HCT116 (cell line): Measurements from ENCODE around the gene ANO3. TPM values are rescaled to one million over a fixed set of nuclear protein-coding genes. Genes with fewer than 3 reads are reported as not detected.

ENCODE experiments used
- ATAC-seq: fragments of 200-7000 bp; cut with Tn5 transposase; 2 replicates; pipeline ENCODE4 v1.9.1; 2020; ENCODE audit warnings: mild to moderate bottlenecking, moderate library complexity
- BruUV-seq: library from RNA; stranded (reverse); fragments of 400-500 nt; replicated peaks from 2 replicates; lab custom pipeline; 2021; lab: Mats Ljungman, UMichigan
- CTCF ChIA-PET: fragments of 300-600 bp; sonication (Branson Sonifier 250); formaldehyde crosslinking; loops from one replicate; lab custom pipeline; 2021; ENCODE audit warnings: antibody characterized with exemption; lab: Charles Lee
- POLR2A ChIA-PET: fragments of 300-600, 350-600 bp; sonication (Branson Sonifier 250); formaldehyde crosslinking; loops from one replicate; lab custom pipeline; 2021; ENCODE audit warnings: antibody characterized with exemption; lab: Charles Lee
- RAD21 ChIA-PET, 2 experiments: fragments of 300-600 bp; sonication (Branson Sonifier 250); formaldehyde crosslinking; loops; one replicate each; lab custom pipeline; 2023; ENCODE audit warnings: low total read pairs in 2 of 2; ENCODE audit not compliant: uncharacterized antibody in 2 of 2, unreplicated experiment in 2 of 2, low non-redundant PET in 1 of 2; lab: Charles Lee
- DNase-seq: peaks from one replicate; pipeline ENCODE4 v3.0.0-alpha.2; 2010; ENCODE audit warnings: low read depth, low spot score
- H2AFZ ChIP-seq: fragments of 200-600 bp; shearing (Covaris generic), sonication (generic); 2 replicates; pipeline ENCODE4 v1.6.1; 2017; ENCODE audit warnings: low read depth, mixed run types, mixed read lengths, antibody characterized with exemption, low read length; ENCODE audit not compliant: poor library complexity, severe bottlenecking
- H3K27ac ChIP-seq: 2 replicates; pipeline ENCODE4 v1.5.1; 2012; ENCODE audit warnings: low read depth, low read length
- H3K27me3 ChIP-seq: fragments of 200-600 bp; sonication (generic); 2 replicates; pipeline ENCODE4 v1.6.1; 2016; ENCODE audit warnings: mixed run types, low read length, mixed read lengths; ENCODE audit not compliant: insufficient read depth
- H3K36me3 ChIP-seq, 2 experiments: fragments of 200-500 bp in 1 of 2; fragments of 200-600 bp in 1 of 2; sonication (Bioruptor generic) in 1 of 2; sonication (generic) in 1 of 2; 2 replicates each; pipeline versions ENCODE4 v1.5.1 to v1.6.1; 2014 to 2016; ENCODE audit warnings: low read length in 2 of 2, inconsistent platforms in 1 of 2, mixed read lengths in 1 of 2, mixed run types in 1 of 2; ENCODE audit not compliant: insufficient read depth in 2 of 2, control insufficient read depth in 1 of 2
- H3K4me1 ChIP-seq, 2 experiments: fragments of 200-600 bp in 1 of 2; sonication (generic) in 1 of 2; 2 replicates each; pipeline versions ENCODE4 v1.5.1 to v1.6.1; 2012 to 2017; ENCODE audit warnings: low read length in 2 of 2, inconsistent platforms in 1 of 2, mild to moderate bottlenecking in 1 of 2, mixed read lengths in 1 of 2, mixed run types in 1 of 2, moderate library complexity in 1 of 2; ENCODE audit not compliant: insufficient read depth in 2 of 2, control insufficient read depth in 1 of 2
- H3K4me2 ChIP-seq: fragments of 200-600 bp; sonication (generic); 2 replicates; pipeline ENCODE4 v1.6.1; 2017; ENCODE audit warnings: mixed run types, low read length, mixed read lengths
- H3K4me3 ChIP-seq, 2 experiments: fragments of 200-600 bp in 1 of 2; sonication (generic) in 1 of 2; replicated peaks in 1 of 2; 2 replicates each; pipeline ENCODE4 v1.5.1; 2011 to 2016; ENCODE audit warnings: low read length in 2 of 2, control low read depth in 1 of 2, low read depth in 1 of 2, mild to moderate bottlenecking in 1 of 2, mixed read lengths in 1 of 2, mixed run types in 1 of 2
- H3K79me2 ChIP-seq: fragments of 200-600 bp; sonication (generic); 2 replicates; pipeline ENCODE4 v1.6.1; 2017; ENCODE audit warnings: mild to moderate bottlenecking, mixed run types, low read length, moderate library complexity, mixed read lengths; ENCODE audit not compliant: insufficient read depth
- H3K9ac ChIP-seq: fragments of 200-600 bp; sonication (generic); 2 replicates; pipeline ENCODE4 v1.6.1; 2016; ENCODE audit warnings: low read length, mixed read lengths
- H3K9me2 ChIP-seq: fragments of 200-600 bp; sonication (generic), shearing (Covaris generic); 2 replicates; pipeline ENCODE4 v1.6.1; 2017; ENCODE audit warnings: mixed run types, mild to moderate bottlenecking, moderate library complexity; ENCODE audit not compliant: insufficient read depth
- H3K9me3 ChIP-seq, 2 experiments: fragments of 200-500 bp in 1 of 2; fragments of 200-600 bp in 1 of 2; sonication (Bioruptor generic) in 1 of 2; sonication (generic) in 1 of 2; 2 replicates each; pipeline ENCODE4 v1.6.1; 2014 to 2017; ENCODE audit warnings: low read length in 2 of 2, mixed read lengths in 2 of 2, inconsistent platforms in 1 of 2, low read depth in 1 of 2, mild to moderate bottlenecking in 1 of 2, mixed run types in 1 of 2, moderate library complexity in 1 of 2; ENCODE audit not compliant: control insufficient read depth in 1 of 2, insufficient read depth in 1 of 2
- H4K20me1 ChIP-seq: fragments of 200-600 bp; sonication (generic), shearing (Covaris generic); 2 replicates; pipeline ENCODE4 v1.6.1; 2017; ENCODE audit warnings: mixed run types, mild to moderate bottlenecking, moderate library complexity; ENCODE audit not compliant: insufficient read depth
- CBX3 ChIP-seq: IDR thresholded peaks from 2 replicates; pipeline ENCODE4 v1.6.1; 2012; ENCODE audit warnings: low read depth
- POLR2A ChIP-seq: IDR thresholded peaks from 2 replicates; pipeline ENCODE4 v1.7.0; 2011; ENCODE audit warnings: borderline replicate concordance; ENCODE audit not compliant: insufficient read depth, insufficient read length; ENCODE audit errors: extremely low read depth
- POLR2AphosphoS5 ChIP-seq: IDR thresholded peaks from 2 replicates; pipeline ENCODE4 v1.6.1; 2011; ENCODE audit warnings: mild to moderate bottlenecking, low read depth, low read length, moderate library complexity
- intact Hi-C: fragments of 100-400 bp; cut with micrococcal nuclease; formaldehyde crosslinking; loops from 2 replicates; pipeline ENCODE4 v1.10.0; 2022
- total RNA-seq: library from RNA; stranded (reverse); gene quantifications from one replicate; pipeline ENCODE4 v1.2.1, GENCODE V29; 2021; ENCODE audit not compliant: unreplicated experiment
- TF ChIP-seq, protein P1 (sequence below): IDR thresholded peaks from 2 replicates; pipeline ENCODE4 v1.6.1; 2012
- TF ChIP-seq, protein P2 (sequence below), 3 experiments: fragments of 200-600 bp in 1 of 3; sonication (generic) in 1 of 3; IDR thresholded peaks in 2 of 3; conservative IDR thresholded peaks in 1 of 3; 2 replicates each; pipeline ENCODE4 v1.5.1; 2012 to 2017; ENCODE audit warnings: low read depth in 2 of 3, low read length in 2 of 3, antibody characterized with exemption in 1 of 3, borderline replicate concordance in 1 of 3, control low read depth in 1 of 3, mild to moderate bottlenecking in 1 of 3, mixed read lengths in 1 of 3, mixed run types in 1 of 3, moderate library complexity in 1 of 3; ENCODE audit not compliant: insufficient read depth in 1 of 3

Gene ANO3
- total RNA-seq, 1 experiment from 2014 or later: not detected

DNA sequence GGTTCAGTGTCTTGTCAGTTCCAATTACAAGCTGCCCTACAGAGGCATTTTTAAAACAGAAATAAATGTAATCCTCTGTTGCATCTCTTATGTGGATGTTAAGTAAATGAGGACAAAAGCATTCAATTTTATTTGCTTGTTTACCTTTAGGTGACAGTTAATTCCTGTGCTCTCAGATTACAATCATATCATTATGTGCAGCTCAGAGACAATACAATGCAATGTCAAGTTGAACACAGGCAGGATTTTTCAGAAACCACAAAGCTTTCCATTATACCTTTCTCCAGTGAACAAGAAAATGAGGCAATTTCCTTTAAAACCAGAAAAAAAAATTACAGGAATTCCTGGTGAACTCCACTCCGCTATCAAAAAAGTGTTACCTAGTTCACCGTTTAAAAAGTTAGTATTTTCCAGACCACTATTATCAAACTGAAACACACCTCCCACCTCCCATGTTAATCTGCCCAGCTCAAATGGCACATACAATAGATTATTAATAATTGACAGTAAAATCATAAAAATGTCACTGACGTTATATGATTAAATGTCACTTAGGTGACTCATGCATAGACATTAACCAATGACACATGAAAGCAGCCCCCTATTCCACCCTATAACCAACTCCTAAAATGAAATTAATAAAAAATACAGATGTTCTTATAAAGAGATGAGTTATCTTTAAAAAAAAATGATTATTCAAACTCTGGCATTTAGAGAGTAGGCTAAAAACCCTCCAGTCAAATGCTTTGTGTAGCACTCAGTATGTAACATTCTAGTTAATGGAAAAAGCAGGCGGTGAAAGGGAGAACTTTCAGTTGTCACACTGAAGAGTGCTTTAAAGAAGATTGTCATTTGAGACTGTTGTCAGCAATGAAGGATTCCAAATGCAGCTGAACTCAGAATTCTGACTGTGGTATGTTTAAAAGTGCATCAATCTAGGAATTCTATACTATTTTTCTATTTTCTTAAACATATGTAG, 141.6 kb downstream of the ANO3 start:
- CTCF ChIA-PET: no interaction called here
- no peaks in the 10 kb centered on the region for H3K79me2 ChIP-seq
- intact Hi-C loops: no loop called here
- no TSS peak for BruUV-seq
- H4K20me1 ChIP-seq: no peaks in the 10 kb centered on the region
- H3K4me3 ChIP-seq: no peak overlapping the region
- H3K4me1 ChIP-seq: no peaks in the 10 kb centered on the region
- TF ChIP-seq, protein P1, sequence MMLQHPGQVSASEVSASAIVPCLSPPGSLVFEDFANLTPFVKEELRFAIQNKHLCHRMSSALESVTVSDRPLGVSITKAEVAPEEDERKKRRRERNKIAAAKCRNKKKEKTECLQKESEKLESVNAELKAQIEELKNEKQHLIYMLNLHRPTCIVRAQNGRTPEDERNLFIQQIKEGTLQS: no peak
- TF ChIP-seq POLR2AphosphoS5 (no peak), POLR2A (no peak), CBX3 (no peak)
- TF ChIP-seq, protein P2, sequence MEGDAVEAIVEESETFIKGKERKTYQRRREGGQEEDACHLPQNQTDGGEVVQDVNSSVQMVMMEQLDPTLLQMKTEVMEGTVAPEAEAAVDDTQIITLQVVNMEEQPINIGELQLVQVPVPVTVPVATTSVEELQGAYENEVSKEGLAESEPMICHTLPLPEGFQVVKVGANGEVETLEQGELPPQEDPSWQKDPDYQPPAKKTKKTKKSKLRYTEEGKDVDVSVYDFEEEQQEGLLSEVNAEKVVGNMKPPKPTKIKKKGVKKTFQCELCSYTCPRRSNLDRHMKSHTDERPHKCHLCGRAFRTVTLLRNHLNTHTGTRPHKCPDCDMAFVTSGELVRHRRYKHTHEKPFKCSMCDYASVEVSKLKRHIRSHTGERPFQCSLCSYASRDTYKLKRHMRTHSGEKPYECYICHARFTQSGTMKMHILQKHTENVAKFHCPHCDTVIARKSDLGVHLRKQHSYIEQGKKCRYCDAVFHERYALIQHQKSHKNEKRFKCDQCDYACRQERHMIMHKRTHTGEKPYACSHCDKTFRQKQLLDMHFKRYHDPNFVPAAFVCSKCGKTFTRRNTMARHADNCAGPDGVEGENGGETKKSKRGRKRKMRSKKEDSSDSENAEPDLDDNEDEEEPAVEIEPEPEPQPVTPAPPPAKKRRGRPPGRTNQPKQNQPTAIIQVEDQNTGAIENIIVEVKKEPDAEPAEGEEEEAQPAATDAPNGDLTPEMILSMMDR (IDR thresholded peaks at IDR 0.05 in 2 of 3, conservative IDR thresholded peaks at IDR 0.05 in 1 of 3; ENCODE audit: borderline replicate concordance in 1 of 3, insufficient read depth in 1 of 3, low read depth in 2 of 3, low read length in 2 of 3): no peak
- no peak overlapping the region for H2AFZ ChIP-seq
- POLR2A ChIA-PET: no interaction called here
- DNase-seq: no peak
- no peak for ATAC-seq
- H3K9me3 ChIP-seq: peaks cover 6 to 7% of the 10 kb centered on the region in 2 experiments; a peak in 2 of 4 replicates
- H3K27me3 ChIP-seq: no peaks in the 10 kb centered on the region
- H3K9ac ChIP-seq: no peak overlapping the region
- H3K4me2 ChIP-seq: no peak overlapping the region
- H3K27ac ChIP-seq: no peak overlapping the region
- H3K9me2 ChIP-seq: no peaks in the 10 kb centered on the region
- RAD21 ChIA-PET: no interaction called here
- H3K36me3 ChIP-seq: no peaks in the 10 kb centered on the region
